GM21723 (cell line): Measurements from ENCODE around the gene ARL6IP5.

ENCODE experiments used
- ATAC-seq: cut with Tn5 transposase; IDR thresholded peaks from one replicate; pipeline ENCODE4 v1.9.1; 2021; ENCODE audit warnings: mild to moderate bottlenecking, moderate library complexity; ENCODE audit not compliant: unreplicated experiment

ARL6IP5 gene

GRCh38 chr3:69116162-69116561 is 31.4 kb downstream of the ARL6IP5 start:
- ATAC-seq: no peak

- ATAC-seq: no peak
These were observed 32.2 kb downstream of the ARL6IP5 start for GRCh38 chr3:69116897-69117296.

- no peak for ATAC-seq
These were observed 33.8 kb downstream of the ARL6IP5 start for GRCh38 chr3:69118555-69118954.

- no peak for ATAC-seq
These were observed 34.4 kb downstream of the ARL6IP5 start for GRCh38 chr3:69119138-69119537.

- no peak for ATAC-seq
These were observed 34.9 kb downstream of the ARL6IP5 start for GRCh38 chr3:69119681-69120080.

- ATAC-seq: peak; percentile 90
These were observed 36.2 kb downstream of the ARL6IP5 start for GRCh38 chr3:69120879-69121464.

- ATAC-seq: no peak
These were observed 36.8 kb downstream of the ARL6IP5 start for GRCh38 chr3:69121513-69121912.

- ATAC-seq: no peak
These were observed 37.2 kb downstream of the ARL6IP5 start for GRCh38 chr3:69121950-69122349.

- no peak for ATAC-seq
These were observed 37.7 kb downstream of the ARL6IP5 start, which contains the start of gene LMOD3 for GRCh38 chr3:69122403-69122802. LMOD3 (minus strand) TSS chr3:69122595; CDS start chr3:69122386, 209 bp downstream.

- ATAC-seq: no peak
These were observed 41.5 kb downstream of the ARL6IP5 start for GRCh38 chr3:69126216-69126615.

- ATAC-seq: no peak
These were observed 42.3 kb downstream of the ARL6IP5 start for GRCh38 chr3:69126999-69127398.

GRCh38 chr3:69128509-69128908 is 43.8 kb downstream of the ARL6IP5 start:
- ATAC-seq: no peak

- ATAC-seq: no peak
These were observed 44.8 kb downstream of the ARL6IP5 start for GRCh38 chr3:69129531-69129930.

GRCh38 chr3:69130689-69131088 is 46.0 kb downstream of the ARL6IP5 start:
- ATAC-seq: peak; percentile 99

GRCh38 chr3:69137005-69137404 is 52.3 kb downstream of the ARL6IP5 start:
- no peak for ATAC-seq

GRCh38 chr3:69137412-69137811 is 52.7 kb downstream of the ARL6IP5 start:
- ATAC-seq: no peak

GRCh38 chr3:69141313-69141712 is 56.6 kb downstream of the ARL6IP5 start:
- ATAC-seq: no peak

- no peak for ATAC-seq
These were observed 57.4 kb downstream of the ARL6IP5 start for GRCh38 chr3:69142090-69142489.

- ATAC-seq: no peak
These were observed 58.2 kb downstream of the ARL6IP5 start for GRCh38 chr3:69142797-69143454.

GRCh38 chr3:69143612-69144011 is 58.9 kb downstream of the ARL6IP5 start:
- no peak for ATAC-seq

GRCh38 chr3:69144631-69145245 is 60.0 kb downstream of the ARL6IP5 start:
- no peak for ATAC-seq

GRCh38 chr3:69145688-69146087 is 61.0 kb downstream of the ARL6IP5 start:
- ATAC-seq: no peak
